SU-DHL-6 (cell line): ENCODE data around the gene RGR.

Experiments used
- EZH2phosphoT487 ChIP-seq: fragments of 200-600 bp; sonication (generic), shearing (Covaris generic); conservative IDR thresholded peaks from 2 replicates; pipeline ENCODE4 v1.6.1; 2018; ENCODE audit warnings: mild to moderate bottlenecking, antibody characterized with exemption, low read length, moderate library complexity, mixed read lengths
- TF ChIP-seq, protein P1 (sequence below): fragments of 200-600 bp; sonication (generic); IDR thresholded peaks from one replicate; pipeline ENCODE4 v1.5.1; 2017; ENCODE audit warnings: antibody characterized with exemption, mild to moderate bottlenecking, low read length, moderate library complexity; ENCODE audit not compliant: insufficient read depth, poor library complexity, severe bottlenecking

GRCh38 chr10:84214612-84215235 lies 30.1 kb upstream of the RGR start:
- TF ChIP-seq, protein P1, sequence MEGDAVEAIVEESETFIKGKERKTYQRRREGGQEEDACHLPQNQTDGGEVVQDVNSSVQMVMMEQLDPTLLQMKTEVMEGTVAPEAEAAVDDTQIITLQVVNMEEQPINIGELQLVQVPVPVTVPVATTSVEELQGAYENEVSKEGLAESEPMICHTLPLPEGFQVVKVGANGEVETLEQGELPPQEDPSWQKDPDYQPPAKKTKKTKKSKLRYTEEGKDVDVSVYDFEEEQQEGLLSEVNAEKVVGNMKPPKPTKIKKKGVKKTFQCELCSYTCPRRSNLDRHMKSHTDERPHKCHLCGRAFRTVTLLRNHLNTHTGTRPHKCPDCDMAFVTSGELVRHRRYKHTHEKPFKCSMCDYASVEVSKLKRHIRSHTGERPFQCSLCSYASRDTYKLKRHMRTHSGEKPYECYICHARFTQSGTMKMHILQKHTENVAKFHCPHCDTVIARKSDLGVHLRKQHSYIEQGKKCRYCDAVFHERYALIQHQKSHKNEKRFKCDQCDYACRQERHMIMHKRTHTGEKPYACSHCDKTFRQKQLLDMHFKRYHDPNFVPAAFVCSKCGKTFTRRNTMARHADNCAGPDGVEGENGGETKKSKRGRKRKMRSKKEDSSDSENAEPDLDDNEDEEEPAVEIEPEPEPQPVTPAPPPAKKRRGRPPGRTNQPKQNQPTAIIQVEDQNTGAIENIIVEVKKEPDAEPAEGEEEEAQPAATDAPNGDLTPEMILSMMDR, result peak; percentile 64
- no peak for TF ChIP-seq EZH2phosphoT487
